Measurements from ENCODE around the gene ARHGAP31. TPM values are rescaled to one million over a fixed set of nuclear protein-coding genes. Genes with fewer than 3 reads are reported as not detected.

Gene ARHGAP31
- total RNA-seq, 6 experiments from 2014 or later, result 1.6 to 8.7 (median 4.9) TPM

GRCh38 chr3:119349354-119350041 is 55.3 kb downstream of the ARHGAP31 start:
- Histone ChIP-seq H3K36me3 (no peaks in the 10 kb centered on the region), H3K9me3 (no peaks in the 10 kb centered on the region), H3K27me3 (no peaks in the 10 kb centered on the region), H3K27ac (no peak overlapping the region), H3K4me1 (peaks cover 0 to 7% (median 0%) of the 10 kb centered on the region in 4 donors), H3K4me3 (no peak overlapping the region)
- TF ChIP-seq, protein P1, sequence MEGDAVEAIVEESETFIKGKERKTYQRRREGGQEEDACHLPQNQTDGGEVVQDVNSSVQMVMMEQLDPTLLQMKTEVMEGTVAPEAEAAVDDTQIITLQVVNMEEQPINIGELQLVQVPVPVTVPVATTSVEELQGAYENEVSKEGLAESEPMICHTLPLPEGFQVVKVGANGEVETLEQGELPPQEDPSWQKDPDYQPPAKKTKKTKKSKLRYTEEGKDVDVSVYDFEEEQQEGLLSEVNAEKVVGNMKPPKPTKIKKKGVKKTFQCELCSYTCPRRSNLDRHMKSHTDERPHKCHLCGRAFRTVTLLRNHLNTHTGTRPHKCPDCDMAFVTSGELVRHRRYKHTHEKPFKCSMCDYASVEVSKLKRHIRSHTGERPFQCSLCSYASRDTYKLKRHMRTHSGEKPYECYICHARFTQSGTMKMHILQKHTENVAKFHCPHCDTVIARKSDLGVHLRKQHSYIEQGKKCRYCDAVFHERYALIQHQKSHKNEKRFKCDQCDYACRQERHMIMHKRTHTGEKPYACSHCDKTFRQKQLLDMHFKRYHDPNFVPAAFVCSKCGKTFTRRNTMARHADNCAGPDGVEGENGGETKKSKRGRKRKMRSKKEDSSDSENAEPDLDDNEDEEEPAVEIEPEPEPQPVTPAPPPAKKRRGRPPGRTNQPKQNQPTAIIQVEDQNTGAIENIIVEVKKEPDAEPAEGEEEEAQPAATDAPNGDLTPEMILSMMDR (IDR thresholded peaks at IDR 0.05), result no peak
- TF ChIP-seq POLR2A (IDR thresholded peaks at IDR 0.05), result no peak
- intact Hi-C loops (cut with DNase I), result no loop called here
- ATAC-seq (no peak), DNase-seq (no peak)
- 24% methylated on average over 4 of the region's 4 CpGs for WGBS (ENCODE audit: insufficient coverage, low coverage, low lambda C conversion rate, missing lambda C conversion rate)

GRCh38 chr3:119350114-119350513 is 55.9 kb downstream of the ARHGAP31 start:
- Histone ChIP-seq H3K27me3 (no peaks in the 10 kb centered on the region), H3K4me3 (no peak overlapping the region), H3K4me1 (peaks cover 0 to 7% (median 0%) of the 10 kb centered on the region in 4 donors), H3K27ac (peak overlapping the region in 1 of 3 donors; percentile 8), H3K9me3 (no peaks in the 10 kb centered on the region), H3K36me3 (no peaks in the 10 kb centered on the region)
- peak; percentile 48 to 73 (median 66) for ATAC-seq
- TF ChIP-seq, protein P1 (IDR thresholded peaks at IDR 0.05), result no peak
- no peak for TF ChIP-seq POLR2A (IDR thresholded peaks at IDR 0.05)
- intact Hi-C loops (cut with DNase I), result no loop called here
- peak in 1 of 3 donors; percentile 26 for DNase-seq
- 18% methylated on average over 10 of the region's 10 CpGs for WGBS (ENCODE audit: insufficient coverage, low coverage, low lambda C conversion rate, missing lambda C conversion rate)

GRCh38 chr3:119351581-119351980 is 57.4 kb downstream of the ARHGAP31 start:
- ATAC-seq (no peak), DNase-seq (no peak)
- no peak overlapping the region for H3K4me3 ChIP-seq
- H3K27me3 ChIP-seq, result no peaks in the 10 kb centered on the region
- no peak for TF ChIP-seq POLR2A (IDR thresholded peaks at IDR 0.05)
- TF ChIP-seq, protein P1 (IDR thresholded peaks at IDR 0.05), result no peak
- no peak overlapping the region for H3K27ac ChIP-seq
- intact Hi-C loops (cut with DNase I), result no loop called here
- WGBS (ENCODE audit: insufficient coverage, low coverage, low lambda C conversion rate, missing lambda C conversion rate), result 43% methylated on average over 1 of the region's 3 CpGs
- H3K4me1 ChIP-seq, result peaks cover 0 to 7% (median 0%) of the 10 kb centered on the region in 4 donors
- no peaks in the 10 kb centered on the region for H3K9me3 ChIP-seq
- no peaks in the 10 kb centered on the region for H3K36me3 ChIP-seq

- TF ChIP-seq, protein P1 (IDR thresholded peaks at IDR 0.05), result no peak
- no peak for TF ChIP-seq POLR2A (IDR thresholded peaks at IDR 0.05)
- DNase-seq (no peak), ATAC-seq (peak in 2 of 4 donors; percentile 18 to 43)
- intact Hi-C loops (cut with DNase I), result no loop called here
- Histone ChIP-seq H3K27ac (no peak overlapping the region), H3K4me1 (peaks cover 0 to 7% (median 0%) of the 10 kb centered on the region in 4 donors), H3K27me3 (no peaks in the 10 kb centered on the region), H3K36me3 (no peaks in the 10 kb centered on the region), H3K4me3 (no peak overlapping the region), H3K9me3 (no peaks in the 10 kb centered on the region)
- WGBS (ENCODE audit: insufficient coverage, low coverage, low lambda C conversion rate, missing lambda C conversion rate), result 72% methylated on average over 4 of the region's 4 CpGs
These were observed 57.9 kb downstream of the ARHGAP31 start for GRCh38 chr3:119352034-119352609.

Data from right lobe of liver (tissue), 6 donors.